ENCODE measurements around the gene KIR3DL2.
"Not testable (repeated sequence)": the region's sequence is repeated elsewhere in the genome, so short reads cannot be mapped to it uniquely, and the experiment has no call there.

Gene KIR3DL2

GRCh38 chr19:54889566-54889965, 39.3 kb downstream of the KIR3DL2 start:
- no peaks in the 10 kb centered on the region for H3K4me1 Mint-ChIP-seq (ENCODE audit: low read depth)
- no peaks in the 10 kb centered on the region for H3K36me3 Mint-ChIP-seq (ENCODE audit: low read depth)
- no peaks in the 10 kb centered on the region for H3K9me3 Mint-ChIP-seq
- no peak overlapping the region for H3K27ac Mint-ChIP-seq
- H3K27me3 Mint-ChIP-seq: peaks cover 12% of the 10 kb centered on the region
- H3K4me3 Mint-ChIP-seq: no peak overlapping the region
- no peak for DNase-seq

- Mint-ChIP-seq H3K27ac (no peak overlapping the region), H3K9me3 (no peaks in the 10 kb centered on the region), H3K36me3 (ENCODE audit: low read depth) (no peaks in the 10 kb centered on the region), H3K4me3 (no peak overlapping the region), H3K27me3 (peaks cover 12% of the 10 kb centered on the region), H3K4me1 (ENCODE audit: low read depth) (no peaks in the 10 kb centered on the region)
- DNase-seq: no peak
Observed at GRCh38 chr19:54893406-54893805, 43.2 kb downstream of the KIR3DL2 start.

GRCh38 chr19:54894106-54894505, 43.9 kb downstream of the KIR3DL2 start:
- not testable (repeated sequence) for H3K36me3 Mint-ChIP-seq (ENCODE audit: low read depth); H3K9me3 Mint-ChIP-seq; H3K4me3 Mint-ChIP-seq; H3K27ac Mint-ChIP-seq; H3K4me1 Mint-ChIP-seq (ENCODE audit: low read depth); DNase-seq
- peaks cover 19% of the 10 kb centered on the region for H3K27me3 Mint-ChIP-seq

- Mint-ChIP-seq H3K4me1 (ENCODE audit: low read depth) (no peaks in the 10 kb centered on the region), H3K4me3 (no peak overlapping the region), H3K36me3 (ENCODE audit: low read depth) (no peaks in the 10 kb centered on the region), H3K27me3 (peaks cover 15% of the 10 kb centered on the region), H3K9me3 (no peaks in the 10 kb centered on the region), H3K27ac (no peak overlapping the region)
- no peak for DNase-seq
Observed at GRCh38 chr19:54896036-54896435, 45.8 kb downstream of the KIR3DL2 start.

- H3K4me1 Mint-ChIP-seq (ENCODE audit: low read depth); DNase-seq: not testable (repeated sequence)
Observed at GRCh38 chr19:54898685-54899084, 48.4 kb downstream of the KIR3DL2 start.

GRCh38 chr19:54899646-54900045, 49.4 kb downstream of the KIR3DL2 start:
- not testable (repeated sequence) for DNase-seq; H3K4me3 Mint-ChIP-seq; H3K9me3 Mint-ChIP-seq; H3K36me3 Mint-ChIP-seq (ENCODE audit: low read depth); H3K4me1 Mint-ChIP-seq (ENCODE audit: low read depth); H3K27ac Mint-ChIP-seq
- peaks cover 15% of the 10 kb centered on the region for H3K27me3 Mint-ChIP-seq

More at GRCh38 chr19:54898685-54899084, 48.4 kb downstream of the KIR3DL2 start:
- H3K27ac Mint-ChIP-seq; H3K4me3 Mint-ChIP-seq; H3K9me3 Mint-ChIP-seq; H3K36me3 Mint-ChIP-seq (ENCODE audit: low read depth): not testable (repeated sequence)
- peaks cover 15% of the 10 kb centered on the region for H3K27me3 Mint-ChIP-seq

GRCh38 chr19:54901153-54901552, 50.9 kb downstream of the KIR3DL2 start:
- not testable (repeated sequence) for DNase-seq; H3K4me3 Mint-ChIP-seq; H3K9me3 Mint-ChIP-seq; H3K4me1 Mint-ChIP-seq (ENCODE audit: low read depth); H3K36me3 Mint-ChIP-seq (ENCODE audit: low read depth); H3K27ac Mint-ChIP-seq
- peaks cover 20% of the 10 kb centered on the region for H3K27me3 Mint-ChIP-seq

- Mint-ChIP-seq H3K4me3 (no peak overlapping the region), H3K27me3 (peaks cover 27% of the 10 kb centered on the region), H3K4me1 (ENCODE audit: low read depth) (no peaks in the 10 kb centered on the region), H3K36me3 (ENCODE audit: low read depth) (no peaks in the 10 kb centered on the region), H3K27ac (no peak overlapping the region), H3K9me3 (no peaks in the 10 kb centered on the region)
- no peak for DNase-seq
Observed at GRCh38 chr19:54902061-54902460, 51.8 kb downstream of the KIR3DL2 start.

GRCh38 chr19:54903303-54903702, 53.1 kb downstream of the KIR3DL2 start:
- Mint-ChIP-seq H3K36me3 (ENCODE audit: low read depth) (no peaks in the 10 kb centered on the region), H3K4me3 (no peak overlapping the region), H3K9me3 (no peaks in the 10 kb centered on the region), H3K27me3 (peaks cover 21% of the 10 kb centered on the region), H3K4me1 (ENCODE audit: low read depth) (no peaks in the 10 kb centered on the region), H3K27ac (no peak overlapping the region)
- DNase-seq: no peak

GRCh38 chr19:54904261-54904660, 54.0 kb downstream of the KIR3DL2 start:
- not testable (repeated sequence) for H3K9me3 Mint-ChIP-seq; H3K36me3 Mint-ChIP-seq (ENCODE audit: low read depth); H3K27ac Mint-ChIP-seq; DNase-seq; H3K4me1 Mint-ChIP-seq (ENCODE audit: low read depth); H3K4me3 Mint-ChIP-seq
- peaks cover 14% of the 10 kb centered on the region for H3K27me3 Mint-ChIP-seq

- H3K27me3 Mint-ChIP-seq: peaks cover 14% of the 10 kb centered on the region
- H3K27ac Mint-ChIP-seq: no peak overlapping the region
- no peaks in the 10 kb centered on the region for H3K36me3 Mint-ChIP-seq (ENCODE audit: low read depth)
- H3K4me3 Mint-ChIP-seq: no peak overlapping the region
- no peak for DNase-seq
- no peaks in the 10 kb centered on the region for H3K9me3 Mint-ChIP-seq
- H3K4me1 Mint-ChIP-seq (ENCODE audit: low read depth): no peaks in the 10 kb centered on the region
Observed at GRCh38 chr19:54905421-54905802, 55.2 kb downstream of the KIR3DL2 start.

- Mint-ChIP-seq H3K9me3 (peaks cover 2% of the 10 kb centered on the region), H3K36me3 (ENCODE audit: low read depth) (no peaks in the 10 kb centered on the region), H3K4me3 (peak within 1 kb of the TSS; percentile 31), H3K4me1 (ENCODE audit: low read depth) (no peaks in the 10 kb centered on the region), H3K27me3 (peaks cover 14% of the 10 kb centered on the region), H3K27ac (no peak within 1 kb of the TSS)
- DNase-seq: no peak
Observed at GRCh38 chr19:54905803-54906511, 55.7 kb downstream of the KIR3DL2 start, which contains the start of gene NCR1. Gene NCR1, plus strand, starts transcription at chr19:54906148. Its CDS starts 40 bp downstream, at chr19:54906188.

GRCh38 chr19:54906819-54907218, 56.6 kb downstream of the KIR3DL2 start:
- Mint-ChIP-seq H3K27ac (no peak overlapping the region), H3K4me3 (no peak overlapping the region), H3K27me3 (peaks cover 14% of the 10 kb centered on the region), H3K9me3 (peaks cover 2% of the 10 kb centered on the region), H3K36me3 (ENCODE audit: low read depth) (no peaks in the 10 kb centered on the region), H3K4me1 (ENCODE audit: low read depth) (no peaks in the 10 kb centered on the region)
- DNase-seq: no peak

GRCh38 chr19:54907899-54908298, 57.7 kb downstream of the KIR3DL2 start:
- H3K27ac Mint-ChIP-seq; H3K9me3 Mint-ChIP-seq; H3K36me3 Mint-ChIP-seq (ENCODE audit: low read depth); H3K4me3 Mint-ChIP-seq; H3K4me1 Mint-ChIP-seq (ENCODE audit: low read depth); DNase-seq: not testable (repeated sequence)
- H3K27me3 Mint-ChIP-seq: peaks cover 14% of the 10 kb centered on the region

Data from activated T-cell treated with anti-CD3 and anti-CD28 coated beads, Interleukin-2, amount 50 U/mL, for 24 hours (primary cell).